SK-N-SH (cell line): ENCODE data around the gene MAMDC2. TPM values are rescaled to one million over a fixed set of nuclear protein-coding genes. Genes with fewer than 3 reads are reported as not detected.
A peak's percentile ranks its signal among the peaks of the same experiment; 100 is the strongest.

Experiments
- CTCF ChIA-PET: fragments of 300-600, 350-600 bp; formaldehyde crosslinking; extraction: SDS; loops from one replicate; lab custom pipeline; 2021; lab: Yijun Ruan, JAX
- POLR2A ChIA-PET: fragments of 350-600 bp; sonication (Branson Sonifier 250); formaldehyde crosslinking; extraction: SDS; loops from one replicate; lab custom pipeline; 2020; ENCODE audit warnings: antibody characterized with exemption, inconsistent platforms; lab: Yijun Ruan, JAX
- DNase-seq: peaks from one replicate; pipeline ENCODE4 v3.0.0; 2012
- H2AFZ ChIP-seq: fragments of 200-600 bp; sonication (generic); 2 replicates; pipeline ENCODE4 v1.8.1; 2016; ENCODE audit warnings: antibody characterized with exemption, mild to moderate bottlenecking, low read depth
- H3F3A ChIP-seq: fragments of 200-600 bp; sonication (generic); replicated peaks from 2 replicates; pipeline ENCODE3; 2016; ENCODE audit warnings: antibody characterized with exemption, mild to moderate bottlenecking; ENCODE audit not compliant: insufficient read depth
- H3K27ac ChIP-seq, 2 experiments: fragments of 200-500 bp in 1 of 2; fragments of 200-600 bp in 1 of 2; sonication (Bioruptor generic) in 1 of 2; sonication (generic), shearing (Covaris generic) in 1 of 2; 2 replicates each; pipeline versions ENCODE4 v1.5.1 to v1.6.1; 2014 to 2016; ENCODE audit warnings: low read depth in 2 of 2, inconsistent platforms in 1 of 2, low read length in 1 of 2, mild to moderate bottlenecking in 1 of 2, mixed read lengths in 1 of 2
- H3K27me3 ChIP-seq: fragments of 200-600 bp; sonication (generic), shearing (Covaris generic); 2 replicates; pipeline ENCODE4 v1.6.1; 2016; ENCODE audit warnings: mixed run types; ENCODE audit not compliant: insufficient read depth
- H3K36me3 ChIP-seq, 2 experiments: fragments of 200-500 bp in 1 of 2; fragments of 200-600 bp in 1 of 2; sonication (Bioruptor generic) in 1 of 2; sonication (generic) in 1 of 2; replicated peaks in 1 of 2; 2 replicates each; pipeline versions ENCODE3 to v1.5.1; 2014 to 2016; ENCODE audit warnings: low read length in 1 of 2, mild to moderate bottlenecking in 1 of 2; ENCODE audit not compliant: insufficient read depth in 2 of 2, control insufficient read depth in 1 of 2
- H3K4me1 ChIP-seq, 2 experiments: fragments of 200-500 bp in 1 of 2; fragments of 200-600 bp in 1 of 2; sonication (Bioruptor generic) in 1 of 2; sonication (generic), shearing (Covaris generic) in 1 of 2; 2 replicates each; pipeline versions ENCODE4 v1.5.1 to v1.6.1; 2014 to 2016; ENCODE audit warnings: low read depth in 1 of 2, low read length in 1 of 2, mixed run types in 1 of 2; ENCODE audit not compliant: insufficient read depth in 2 of 2, control insufficient read depth in 1 of 2
- H3K4me2 ChIP-seq: fragments of 200-600 bp; sonication (generic), shearing (Covaris generic); 2 replicates; pipeline ENCODE4 v1.6.1; 2017; ENCODE audit warnings: mixed run types
- H3K4me3 ChIP-seq, 2 experiments: fragments of 200-500 bp in 1 of 2; fragments of 200-600 bp in 1 of 2; sonication (Bioruptor generic) in 1 of 2; sonication (generic), shearing (Covaris generic) in 1 of 2; 2 replicates each; pipeline versions ENCODE4 v1.5.1 to v1.8.1; 2014 to 2016; ENCODE audit warnings: low read depth in 2 of 2, inconsistent platforms in 1 of 2, low read length in 1 of 2, mild to moderate bottlenecking in 1 of 2, mixed read lengths in 1 of 2, moderate library complexity in 1 of 2
- H3K79me2 ChIP-seq: fragments of 200-600 bp; sonication (generic); 2 replicates; pipeline ENCODE4 v1.8.1; 2017; ENCODE audit warnings: mild to moderate bottlenecking; ENCODE audit not compliant: insufficient read depth
- H3K9ac ChIP-seq: fragments of 200-600 bp; sonication (generic); 2 replicates; pipeline ENCODE4 v1.6.1; 2017; ENCODE audit warnings: mixed run types
- H3K9me2 ChIP-seq: fragments of 200-600 bp; sonication (generic); 2 replicates; pipeline ENCODE4 v1.6.1; 2017; ENCODE audit warnings: mixed run types
- H3K9me3 ChIP-seq: fragments of 200-600 bp; sonication (generic); 2 replicates; pipeline ENCODE4 v1.6.1; 2017; ENCODE audit warnings: mixed run types, mild to moderate bottlenecking, moderate library complexity
- H4K20me1 ChIP-seq: fragments of 200-600 bp; sonication (generic); 2 replicates; pipeline ENCODE4 v1.6.1; 2017; ENCODE audit warnings: mild to moderate bottlenecking, mixed run types; ENCODE audit not compliant: insufficient read depth
- EP300 ChIP-seq, 2 experiments: IDR thresholded peaks; 2 replicates each; pipeline versions ENCODE4 v1.4.0 to v1.6.1; 2012; ENCODE audit warnings: borderline replicate concordance in 1 of 2, low read depth in 1 of 2, low read length in 1 of 2
- EZH2phosphoT487 ChIP-seq: fragments of 200-600 bp; sonication (generic); IDR thresholded peaks from 2 replicates; pipeline ENCODE4 v1.6.1; 2017; ENCODE audit warnings: low read depth, mixed run types, mild to moderate bottlenecking, antibody characterized with exemption, moderate library complexity, borderline replicate concordance
- FOSL2 ChIP-seq: IDR thresholded peaks from 2 replicates; pipeline ENCODE4 v1.4.0; 2012; ENCODE audit warnings: low read depth, mild to moderate bottlenecking, moderate library complexity, borderline replicate concordance
- GABPA ChIP-seq: IDR thresholded peaks from 2 replicates; pipeline ENCODE4 v1.4.0; 2012; ENCODE audit warnings: low read depth, mild to moderate bottlenecking
- GATA2 ChIP-seq: sonication (generic); formaldehyde crosslinking; IDR thresholded peaks from 2 replicates; pipeline ENCODE4 v1.5.0; 2020; ENCODE audit warnings: mild to moderate bottlenecking, missing genetic modification reagents
- MEF2A ChIP-seq: IDR thresholded peaks from 2 replicates; pipeline ENCODE4 v1.4.0; 2012; ENCODE audit warnings: low read depth, borderline replicate concordance
- POLR2AphosphoS5 ChIP-seq: IDR thresholded peaks from 2 replicates; pipeline ENCODE4 v1.6.1; 2012; ENCODE audit warnings: low read depth, low read length
- RAD21 ChIP-seq: IDR thresholded peaks from 2 replicates; pipeline ENCODE4 v1.6.1; 2012; ENCODE audit warnings: mild to moderate bottlenecking, low read length
- REST ChIP-seq: IDR thresholded peaks from 2 replicates; pipeline ENCODE4 v1.6.1; 2012; ENCODE audit warnings: mild to moderate bottlenecking, low read depth, low read length, moderate library complexity
- RFX5 ChIP-seq: IDR thresholded peaks from 2 replicates; pipeline ENCODE4 v1.6.1; 2012; ENCODE audit warnings: mild to moderate bottlenecking, improper control_type of control experiment, low read length
- SIN3A ChIP-seq: IDR thresholded peaks from 2 replicates; pipeline ENCODE4 v1.6.1; 2012; ENCODE audit warnings: low read depth, mild to moderate bottlenecking, low read length, moderate library complexity, borderline replicate concordance
- TAF1 ChIP-seq: IDR thresholded peaks from 2 replicates; pipeline ENCODE4 v1.6.1; 2012; ENCODE audit warnings: low read depth, mild to moderate bottlenecking, low read length, moderate library complexity, borderline replicate concordance
- TCF12 ChIP-seq: IDR thresholded peaks from 2 replicates; pipeline ENCODE4 v1.4.0; 2012
- USF2 ChIP-seq: fragments of 150-350 bp; IDR thresholded peaks from 2 replicates; pipeline ENCODE4 v1.6.1; 2017; ENCODE audit warnings: antibody characterized with exemption, low read length, low read depth, borderline replicate concordance
- ZBTB33 ChIP-seq: IDR thresholded peaks from 2 replicates; pipeline ENCODE4 v1.4.0; 2012; ENCODE audit warnings: low read depth, borderline replicate concordance
- WGBS: methylation state at CpG from one replicate; pipeline ENCODE4 v1.1.6; 2017; ENCODE audit warnings: low lambda C conversion rate; 5-methylcytosine and 5-hydroxymethylcytosine counted together
- polyA plus RNA-seq, 3 experiments: library from polyadenylated mRNA; depleted of rRNA; stranded (reverse); fragments of >200 nt; gene quantifications; 2 replicates each; pipeline ENCODE4 v1.2.3, GENCODE V29; 2012
- TF ChIP-seq, protein P1 (sequence below): IDR thresholded peaks from 2 replicates; pipeline ENCODE4 v1.4.0; 2012; ENCODE audit warnings: low read depth, borderline replicate concordance
- TF ChIP-seq, protein P2 (sequence below): IDR thresholded peaks from 2 replicates; pipeline ENCODE4 v1.4.0; 2012; ENCODE audit warnings: low read depth
- TF ChIP-seq, protein P3 (sequence below): fragments of 150-350 bp; IDR thresholded peaks from 2 replicates; pipeline ENCODE4 v1.6.1; 2016; ENCODE audit warnings: mild to moderate bottlenecking, low read depth, low read length

The MAMDC2 gene
- polyA plus RNA-seq, 1 of the 3 experiments (the other 2 are of a cell fraction): not detected

- CTCF ChIA-PET: interaction anchor here (0.9 to 3.8 kb wide), 2 partner anchors 39 to 80 kb away, joined by 3 to 22 read pairs; no protein-coding TSS in a partner anchor
- 46% methylated on average over 2 of the region's 2 CpGs for WGBS
- POLR2A ChIA-PET: no interaction called here
Measured at GRCh38 chr9:70073193-70073592, 29.5 kb downstream of the MAMDC2 start.

More at GRCh38 chr9:70073193-70073592, 29.5 kb downstream of the MAMDC2 start:
- peak overlapping the region; percentile 27 for H3K4me2 ChIP-seq
- no peaks in the 10 kb centered on the region for H3K9me2 ChIP-seq
- no peak overlapping the region for H3K4me3 ChIP-seq
- no peaks in the 10 kb centered on the region for H3K9me3 ChIP-seq
- no peak overlapping the region for H2AFZ ChIP-seq
- H4K20me1 ChIP-seq: no peaks in the 10 kb centered on the region
- H3K27me3 ChIP-seq: no peaks in the 10 kb centered on the region
- no peak for TF ChIP-seq EZH2phosphoT487
- TF ChIP-seq EP300 (IDR thresholded peaks at IDR 0.05; ENCODE audit: borderline replicate concordance in 1 of 2, low read depth in 1 of 2, low read length in 1 of 2): no peak
- TF ChIP-seq REST: no peak
- no peak for TF ChIP-seq GATA2 (CRISPR knock-in tag)
- TF ChIP-seq GABPA: no peak
- no peak for TF ChIP-seq RFX5
- TF ChIP-seq USF2: no peak
- TF ChIP-seq SIN3A: no peak
- no peak for TF ChIP-seq TAF1
- TF ChIP-seq POLR2AphosphoS5: no peak
- TF ChIP-seq ZBTB33: no peak
- TF ChIP-seq, protein P1, sequence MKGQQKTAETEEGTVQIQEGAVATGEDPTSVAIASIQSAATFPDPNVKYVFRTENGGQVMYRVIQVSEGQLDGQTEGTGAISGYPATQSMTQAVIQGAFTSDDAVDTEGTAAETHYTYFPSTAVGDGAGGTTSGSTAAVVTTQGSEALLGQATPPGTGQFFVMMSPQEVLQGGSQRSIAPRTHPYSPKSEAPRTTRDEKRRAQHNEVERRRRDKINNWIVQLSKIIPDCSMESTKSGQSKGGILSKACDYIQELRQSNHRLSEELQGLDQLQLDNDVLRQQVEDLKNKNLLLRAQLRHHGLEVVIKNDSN: no peak
- no peak for TF ChIP-seq TCF12
- no peak for TF ChIP-seq RAD21
- TF ChIP-seq, protein P2, sequence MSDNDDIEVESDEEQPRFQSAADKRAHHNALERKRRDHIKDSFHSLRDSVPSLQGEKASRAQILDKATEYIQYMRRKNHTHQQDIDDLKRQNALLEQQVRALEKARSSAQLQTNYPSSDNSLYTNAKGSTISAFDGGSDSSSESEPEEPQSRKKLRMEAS: no peak
- TF ChIP-seq, protein P3, sequence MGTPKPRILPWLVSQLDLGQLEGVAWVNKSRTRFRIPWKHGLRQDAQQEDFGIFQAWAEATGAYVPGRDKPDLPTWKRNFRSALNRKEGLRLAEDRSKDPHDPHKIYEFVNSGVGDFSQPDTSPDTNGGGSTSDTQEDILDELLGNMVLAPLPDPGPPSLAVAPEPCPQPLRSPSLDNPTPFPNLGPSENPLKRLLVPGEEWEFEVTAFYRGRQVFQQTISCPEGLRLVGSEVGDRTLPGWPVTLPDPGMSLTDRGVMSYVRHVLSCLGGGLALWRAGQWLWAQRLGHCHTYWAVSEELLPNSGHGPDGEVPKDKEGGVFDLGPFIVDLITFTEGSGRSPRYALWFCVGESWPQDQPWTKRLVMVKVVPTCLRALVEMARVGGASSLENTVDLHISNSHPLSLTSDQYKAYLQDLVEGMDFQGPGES: no peak
- TF ChIP-seq MEF2A: no peak
- TF ChIP-seq FOSL2: no peak
- no peaks in the 10 kb centered on the region for H3K36me3 ChIP-seq
- H3K4me1 ChIP-seq: no peaks in the 10 kb centered on the region
- H3F3A ChIP-seq: peaks cover 4% of the 10 kb centered on the region
- H3K27ac ChIP-seq: no peak overlapping the region
- no peak overlapping the region for H3K9ac ChIP-seq
- no peaks in the 10 kb centered on the region for H3K79me2 ChIP-seq
- DNase-seq: no peak
